KMS-11 (cell line): ENCODE measurements around the gene PALLD.

Experiments
- H2AFZ ChIP-seq: fragments of 200-600 bp; sonication (generic); 2 replicates; pipeline ENCODE4 v1.6.1; 2016; ENCODE audit warnings: antibody characterized with exemption, mixed run types, low read depth
- H3K27ac ChIP-seq: fragments of 200-600 bp; sonication (generic); 2 replicates; pipeline ENCODE4 v1.6.1; 2016; ENCODE audit warnings: mild to moderate bottlenecking, mixed run types
- H3K27me3 ChIP-seq: fragments of 200-600 bp; sonication (generic); 2 replicates; pipeline ENCODE4 v1.6.1; 2017; ENCODE audit warnings: mild to moderate bottlenecking, low read depth, mixed run types, moderate library complexity; ENCODE audit not compliant: insufficient read depth
- H3K36me3 ChIP-seq: fragments of 200-600 bp; sonication (generic); 2 replicates; pipeline ENCODE4 v1.6.1; 2017; ENCODE audit warnings: mild to moderate bottlenecking, mixed run types; ENCODE audit not compliant: insufficient read depth
- H3K4me1 ChIP-seq: fragments of 200-600 bp; sonication (generic); 2 replicates; pipeline ENCODE4 v1.6.1; 2016; ENCODE audit warnings: mild to moderate bottlenecking, low read depth, mixed run types; ENCODE audit not compliant: poor library complexity, severe bottlenecking
- H3K4me2 ChIP-seq: fragments of 200-600 bp; sonication (generic); 2 replicates; pipeline ENCODE4 v1.7.0; 2016; ENCODE audit warnings: mild to moderate bottlenecking, mixed run types
- H3K4me3 ChIP-seq: fragments of 200-600 bp; sonication (generic); IDR thresholded peaks from 2 replicates; pipeline ENCODE4 v1.6.1; 2017; ENCODE audit warnings: low read depth, low read length, mixed read lengths; ENCODE audit not compliant: insufficient read depth
- H3K79me2 ChIP-seq: fragments of 200-600 bp; sonication (generic); 2 replicates; pipeline ENCODE4 v1.6.1; 2016; ENCODE audit warnings: low read depth, mixed run types; ENCODE audit not compliant: insufficient read depth
- H3K9ac ChIP-seq: fragments of 200-600 bp; sonication (generic); 2 replicates; pipeline ENCODE4 v1.6.1; 2016; ENCODE audit warnings: mild to moderate bottlenecking, mixed run types
- H4K20me1 ChIP-seq: fragments of 200-600 bp; sonication (generic); 2 replicates; pipeline ENCODE4 v1.6.1; 2016; ENCODE audit warnings: mild to moderate bottlenecking, mixed run types; ENCODE audit not compliant: insufficient read depth
- CTCF ChIP-seq: fragments of 200-600 bp; sonication (generic); conservative IDR thresholded peaks from 2 replicates; pipeline ENCODE4 v1.6.1; 2017; ENCODE audit warnings: low read depth, mild to moderate bottlenecking, antibody characterized with exemption, low read length, moderate library complexity, mixed read lengths

Gene PALLD

GRCh38 chr4:168522356-168522755 lies 25.5 kb downstream of the PALLD start:
- Histone ChIP-seq H3K27ac (no peak overlapping the region), H3K4me3 (no peak overlapping the region), H3K9ac (no peak overlapping the region), H3K27me3 (no peaks in the 10 kb centered on the region), H3K4me1 (no peaks in the 10 kb centered on the region), H3K79me2 (no peaks in the 10 kb centered on the region), H3K36me3 (no peaks in the 10 kb centered on the region), H3K4me2 (no peak overlapping the region), H4K20me1 (no peaks in the 10 kb centered on the region), H2AFZ (no peak overlapping the region)
- TF ChIP-seq CTCF = no peak

GRCh38 chr4:168522829-168523489 lies 26.1 kb downstream of the PALLD start:
- Histone ChIP-seq H3K27ac (no peak overlapping the region), H3K4me1 (no peaks in the 10 kb centered on the region), H4K20me1 (no peaks in the 10 kb centered on the region), H3K79me2 (no peaks in the 10 kb centered on the region), H3K9ac (no peak overlapping the region), H3K4me2 (no peak overlapping the region), H2AFZ (no peak overlapping the region), H3K4me3 (no peak overlapping the region), H3K36me3 (no peaks in the 10 kb centered on the region), H3K27me3 (no peaks in the 10 kb centered on the region)
- TF ChIP-seq CTCF = no peak

GRCh38 chr4:168524006-168524405 lies 27.2 kb downstream of the PALLD start:
- H4K20me1 ChIP-seq = no peaks in the 10 kb centered on the region
- H2AFZ ChIP-seq = no peak overlapping the region
- no peak overlapping the region for H3K27ac ChIP-seq
- H3K79me2 ChIP-seq = no peaks in the 10 kb centered on the region
- no peak for TF ChIP-seq CTCF
- no peaks in the 10 kb centered on the region for H3K4me1 ChIP-seq
- H3K9ac ChIP-seq = no peak overlapping the region
- H3K4me3 ChIP-seq = no peak overlapping the region
- H3K4me2 ChIP-seq = no peak overlapping the region
- H3K36me3 ChIP-seq = no peaks in the 10 kb centered on the region
- no peaks in the 10 kb centered on the region for H3K27me3 ChIP-seq

- H3K9ac ChIP-seq = no peak overlapping the region
- no peaks in the 10 kb centered on the region for H3K36me3 ChIP-seq
- no peak overlapping the region for H3K4me2 ChIP-seq
- TF ChIP-seq CTCF = no peak
- no peaks in the 10 kb centered on the region for H3K4me1 ChIP-seq
- H3K27ac ChIP-seq = no peak overlapping the region
- no peaks in the 10 kb centered on the region for H4K20me1 ChIP-seq
- no peak overlapping the region for H3K4me3 ChIP-seq
- H3K79me2 ChIP-seq = no peaks in the 10 kb centered on the region
- no peak overlapping the region for H2AFZ ChIP-seq
- no peaks in the 10 kb centered on the region for H3K27me3 ChIP-seq
These were observed 28.0 kb downstream of the PALLD start for GRCh38 chr4:168524897-168525296.
